NCI-H1105 treated with DMSO at 0.1 percent for 48 hours (cell line): ENCODE results near the gene DIPK1B.
"Not testable (repeated sequence)": the region's sequence is repeated elsewhere in the genome, so short reads cannot be mapped to it uniquely, and the experiment has no call there.

Source experiments
- DNase-seq: peaks from one replicate; lab custom pipeline; 2025; lab: John Stamatoyannopoulos, UW

DIPK1B gene

DNA sequence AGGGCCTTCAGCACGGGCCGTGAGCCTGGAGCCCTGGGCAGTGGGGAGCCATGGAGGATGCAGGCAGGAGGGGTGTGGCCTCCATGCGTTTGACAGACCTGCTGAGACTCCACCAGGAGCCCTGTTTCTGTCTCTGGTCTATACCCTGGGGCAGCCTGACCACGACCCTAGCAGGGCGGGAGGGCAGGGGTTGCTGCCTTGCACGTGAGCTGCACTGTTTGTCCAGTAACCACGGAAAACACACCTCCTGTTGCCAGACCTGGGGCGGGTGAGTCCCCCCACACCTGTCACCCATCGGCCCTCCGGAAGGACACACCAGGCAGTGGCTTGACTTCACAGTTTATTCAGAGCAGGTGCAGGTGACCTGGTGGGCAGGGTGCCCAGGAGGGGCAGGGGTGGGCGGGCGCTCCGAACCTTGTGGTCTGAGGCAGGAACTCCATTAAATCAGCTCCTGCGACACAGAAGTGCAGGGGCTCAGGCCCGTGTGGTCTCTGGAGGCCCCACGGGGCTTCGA, 41.7 kb downstream of the DIPK1B start:
- peak; percentile 42 for DNase-seq

- DNase-seq: no peak
These were observed 42.4 kb downstream of the DIPK1B start for GRCh38 chr9:136754626-136755301.

GRCh38 chr9:136755302-136756133, 43.1 kb downstream of the DIPK1B start:
- not testable (repeated sequence) for DNase-seq

DNA sequence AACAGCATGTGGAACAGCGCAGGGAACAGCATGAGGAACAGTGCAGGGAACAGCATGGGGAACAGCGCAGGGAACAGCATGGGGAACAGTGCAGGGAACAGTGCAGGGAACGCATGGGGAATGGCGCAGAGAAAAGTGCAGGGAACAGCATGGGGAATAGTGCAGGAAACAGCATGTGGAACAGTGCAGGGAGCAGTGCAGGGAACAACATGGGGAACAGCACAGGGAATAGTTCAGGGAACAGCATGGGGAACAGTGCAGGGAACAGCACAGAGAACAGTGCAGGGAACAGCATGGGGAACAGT, 43.7 kb downstream of the DIPK1B start:
- DNase-seq: no peak

DNA sequence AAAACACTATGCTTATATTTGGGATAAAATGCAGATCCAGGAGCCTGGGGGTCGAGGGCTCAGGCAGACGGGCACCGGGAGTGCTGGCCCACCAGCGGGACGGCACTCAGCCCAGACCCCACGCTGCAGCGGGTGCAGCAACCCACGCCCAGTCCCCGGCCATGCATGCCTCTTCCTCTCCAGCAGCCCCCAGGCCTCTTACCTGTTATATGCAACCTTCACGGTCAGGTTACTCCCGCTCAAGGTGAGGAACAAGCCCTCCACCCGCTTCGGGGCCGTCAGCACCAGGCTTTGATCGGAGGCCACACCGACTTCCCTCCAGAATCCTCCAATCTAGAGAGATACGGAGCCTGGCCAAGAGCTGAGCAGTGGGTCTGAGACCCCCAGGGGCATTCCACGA, 44.5 kb downstream of the DIPK1B start:
- no peak for DNase-seq

GRCh38 chr9:136757328-136757727, 45.0 kb downstream of the DIPK1B start:
- DNase-seq: no peak

DNA sequence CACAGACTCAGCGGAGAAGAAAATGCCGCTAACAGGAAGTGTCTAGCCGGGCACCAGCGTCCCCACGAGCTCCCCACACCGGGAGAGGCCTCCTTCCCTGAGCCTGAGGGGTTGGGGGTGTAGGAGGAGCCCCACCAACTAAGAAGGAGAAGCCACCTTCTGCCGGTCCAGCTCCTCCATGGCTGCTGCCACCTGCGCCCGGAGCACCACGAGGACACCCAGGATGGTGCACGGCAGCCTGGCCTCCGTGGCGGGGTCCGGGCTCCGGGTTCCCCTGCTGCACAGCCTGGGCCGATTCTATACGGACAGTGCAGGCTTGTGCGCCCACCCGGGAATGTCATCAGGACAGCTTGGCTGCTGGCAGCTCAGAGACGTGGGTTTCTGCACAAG, 45.4 kb downstream of the DIPK1B start:
- no peak for DNase-seq

DNA sequence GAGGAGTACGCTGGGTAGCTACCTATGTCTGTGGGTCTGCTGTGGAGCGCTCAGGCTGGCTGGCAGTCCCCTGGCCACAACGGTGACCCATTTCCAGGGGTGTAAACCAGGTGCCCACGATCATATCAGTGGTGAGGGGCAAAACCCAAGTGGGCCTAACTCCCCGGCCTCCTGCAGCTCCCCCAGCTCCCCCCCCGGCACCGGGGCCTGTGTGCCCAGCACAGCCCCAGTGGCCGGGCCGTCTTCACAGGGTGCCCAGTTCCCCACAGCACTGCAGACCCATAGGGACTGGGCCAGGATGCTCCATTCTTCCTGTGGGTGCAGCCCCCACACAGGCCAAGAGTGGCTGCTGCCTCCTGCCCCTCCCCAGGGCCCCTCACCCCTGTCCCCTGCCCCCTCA, 46.6 kb downstream of the DIPK1B start:
- no peak for DNase-seq

GRCh38 chr9:136759436-136760325, 47.3 kb downstream of the DIPK1B start:
- DNase-seq: no peak

- DNase-seq: no peak
These were observed 48.1 kb downstream of the DIPK1B start for GRCh38 chr9:136760424-136760823.

DNA sequence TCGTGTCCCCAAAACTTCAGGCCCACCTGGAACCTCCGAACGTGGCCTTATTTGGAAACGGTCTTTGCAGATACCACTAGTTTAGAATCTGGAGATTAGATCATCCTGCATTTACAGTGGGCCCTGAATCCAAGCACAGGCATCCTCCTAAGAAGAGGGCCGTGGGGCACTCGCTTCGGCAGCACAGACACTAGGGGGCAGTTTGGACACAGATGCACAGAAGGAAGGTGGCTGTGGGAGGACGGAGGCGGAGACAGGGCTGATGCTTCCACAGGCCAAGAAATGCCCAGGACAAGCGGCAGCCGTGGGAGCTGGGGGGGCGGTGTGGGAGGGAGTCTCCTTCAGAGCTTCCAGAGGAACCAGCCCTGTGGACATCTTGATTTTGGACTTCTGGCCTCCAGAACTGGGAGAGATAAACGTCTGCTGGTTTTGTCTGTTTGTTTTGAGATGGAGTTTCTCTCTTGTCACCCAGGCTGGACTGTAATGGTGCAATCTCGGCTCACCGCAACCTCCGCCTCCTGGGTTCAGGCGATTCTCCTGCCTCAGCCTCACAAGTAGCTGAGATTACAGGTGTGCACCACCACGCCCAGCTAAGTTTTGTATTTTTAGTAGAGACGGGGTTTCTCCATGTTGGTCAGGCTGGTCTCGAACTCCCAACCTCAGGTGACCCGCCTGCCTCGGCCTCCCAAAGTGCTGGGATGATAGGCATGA, 48.6 kb downstream of the DIPK1B start:
- DNase-seq: not testable (repeated sequence)

GRCh38 chr9:136761545-136761981, 49.2 kb downstream of the DIPK1B start:
- DNase-seq: no peak

GRCh38 chr9:136762221-136762691, 49.9 kb downstream of the DIPK1B start:
- DNase-seq: no peak

DNA sequence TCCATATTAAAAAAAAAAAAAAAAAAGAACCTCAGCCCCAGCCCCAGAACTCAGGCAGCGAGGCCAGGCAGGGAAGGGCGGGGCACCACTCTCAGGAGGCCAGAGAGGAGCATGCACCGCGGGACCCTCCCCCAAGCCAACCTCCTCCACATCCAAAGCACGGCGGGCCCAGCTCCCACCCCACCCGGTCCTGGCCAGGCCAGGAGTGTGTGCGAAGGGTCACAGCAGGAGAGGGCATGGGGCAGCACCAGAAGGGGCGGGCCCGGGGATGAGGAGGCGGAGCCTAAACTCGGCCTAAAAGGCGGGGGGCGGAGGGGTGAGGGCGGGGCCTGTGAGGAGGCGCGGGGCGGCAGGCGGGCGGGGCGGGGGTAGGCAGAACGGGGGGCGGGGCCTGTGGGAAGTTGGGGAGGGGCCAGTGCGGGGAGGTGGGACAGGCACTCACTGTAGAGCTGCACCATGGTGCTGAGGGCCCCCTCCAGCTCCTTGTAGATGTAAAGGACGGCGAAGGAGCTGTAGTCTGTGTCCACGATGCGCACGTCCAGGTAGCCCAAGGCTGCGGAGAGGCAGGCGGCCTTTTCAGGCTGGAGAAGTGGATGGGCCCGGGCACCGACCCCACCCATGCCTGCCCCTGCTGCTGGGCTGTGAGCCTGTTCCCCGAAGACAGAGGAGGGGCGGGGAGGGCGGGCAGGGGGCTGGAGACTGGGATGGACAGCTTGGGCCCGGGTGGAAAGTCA, 50.7 kb downstream of the DIPK1B start:
- DNase-seq: no peak

DNA sequence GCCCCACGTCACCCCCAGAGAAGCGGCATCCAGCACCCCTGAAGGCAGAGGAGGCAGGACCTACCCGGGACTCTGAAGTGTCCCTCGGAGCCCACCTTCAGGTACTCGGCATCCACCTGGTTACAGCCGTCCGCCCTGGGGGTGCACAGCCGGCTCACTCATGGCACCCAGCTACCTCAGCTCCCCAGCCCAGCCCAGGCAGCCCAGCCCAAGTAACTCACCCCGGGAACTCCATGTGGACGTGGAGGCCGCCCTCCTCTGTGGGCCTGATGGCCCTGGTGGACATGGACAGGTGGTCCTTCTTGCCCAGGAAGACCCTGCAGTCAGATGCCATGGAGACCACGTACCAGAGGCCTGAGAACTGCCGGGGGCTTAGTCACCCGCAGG, 51.3 kb downstream of the DIPK1B start:
- DNase-seq: no peak

GRCh38 chr9:136764301-136764891, 52.0 kb downstream of the DIPK1B start, which contains the start of gene LCN15:
Gene LCN15, minus strand, starts transcription at chr9:136764518. Its CDS starts 30 bp downstream, at chr9:136764488.
- DNase-seq: no peak

DNA sequence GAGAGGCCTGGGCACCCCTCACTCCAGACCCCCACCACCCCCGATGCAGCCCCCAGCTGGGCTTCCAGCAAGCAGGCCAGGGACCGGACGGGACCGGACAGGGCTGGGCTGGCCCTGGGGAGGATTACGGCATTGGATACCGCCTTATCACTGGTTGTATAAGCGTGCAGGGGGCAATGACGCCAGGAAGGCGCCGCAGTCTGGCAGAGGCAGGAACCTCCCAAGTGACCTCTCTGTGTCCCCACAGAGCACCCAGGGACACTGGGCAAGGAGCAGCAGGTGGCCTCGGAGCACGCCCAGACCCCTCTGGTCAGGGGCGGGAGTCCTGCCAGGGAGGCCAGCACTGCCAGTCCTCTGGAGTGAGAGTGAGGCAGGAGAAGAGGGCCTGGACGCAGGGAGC, 52.7 kb downstream of the DIPK1B start:
- DNase-seq: no peak

GRCh38 chr9:136765745-136766409, 53.5 kb downstream of the DIPK1B start:
- DNase-seq: not testable (repeated sequence)

DNA sequence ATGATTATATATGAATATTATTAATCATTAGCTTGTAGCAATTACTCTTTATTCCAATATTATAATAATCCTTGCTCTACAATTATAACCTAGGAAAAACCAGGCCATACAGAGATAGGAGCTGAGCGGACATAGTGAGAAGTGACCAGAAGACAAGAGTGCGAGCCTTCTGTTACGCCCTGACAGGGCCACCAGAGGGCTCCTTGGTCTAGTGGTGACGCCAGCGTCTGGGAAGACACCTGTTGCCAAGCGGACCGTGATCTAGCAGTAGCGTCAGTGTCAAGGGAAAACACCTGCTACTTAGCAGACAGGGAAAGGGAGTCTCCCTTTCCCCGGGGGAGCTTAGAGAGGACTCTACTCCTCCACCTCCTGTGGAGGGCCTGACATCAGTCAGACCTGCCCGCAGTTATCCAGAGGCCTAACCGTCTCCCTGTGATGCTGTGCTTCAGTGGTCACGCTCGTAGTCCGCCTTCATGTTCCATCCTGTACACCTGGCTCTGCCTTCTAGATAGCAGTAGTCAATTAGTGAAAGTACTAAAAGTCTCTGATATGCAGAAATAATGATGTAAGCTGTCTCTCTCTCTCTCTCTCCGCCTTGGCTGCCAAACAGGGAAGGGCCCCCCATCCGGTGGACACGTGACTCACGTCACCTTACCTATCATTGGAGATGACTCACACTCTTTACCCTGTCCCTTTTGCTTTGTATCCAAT, 54.2 kb downstream of the DIPK1B start:
- DNase-seq: peak; percentile 66
